GM12865 (cell line): ENCODE results near the gene PNMT.
"Not testable (repeated sequence)": the region's sequence is repeated elsewhere in the genome, so short reads cannot be mapped to it uniquely, and the experiment has no call there.

ENCODE experiments used
- DNase-seq: peaks from one replicate; pipeline ENCODE4 v3.0.0; 2010; ENCODE audit warnings: low read depth
- H3K4me3 ChIP-seq: 2 replicates; pipeline ENCODE4 v1.5.1; 2011; ENCODE audit warnings: mild to moderate bottlenecking, low read depth, low read length, control low read depth
- TF ChIP-seq, protein P1 (sequence below): IDR thresholded peaks from 2 replicates; pipeline ENCODE4 v1.5.1; 2011; ENCODE audit warnings: low read length, control low read depth, low read depth, inconsistent platforms; ENCODE audit not compliant: insufficient read depth; ENCODE audit errors: missing control alignments

The PNMT gene

GRCh38 chr17:39706383-39706782 lies 38.1 kb downstream of the PNMT start:
- DNase-seq: no peak
- TF ChIP-seq, protein P1, sequence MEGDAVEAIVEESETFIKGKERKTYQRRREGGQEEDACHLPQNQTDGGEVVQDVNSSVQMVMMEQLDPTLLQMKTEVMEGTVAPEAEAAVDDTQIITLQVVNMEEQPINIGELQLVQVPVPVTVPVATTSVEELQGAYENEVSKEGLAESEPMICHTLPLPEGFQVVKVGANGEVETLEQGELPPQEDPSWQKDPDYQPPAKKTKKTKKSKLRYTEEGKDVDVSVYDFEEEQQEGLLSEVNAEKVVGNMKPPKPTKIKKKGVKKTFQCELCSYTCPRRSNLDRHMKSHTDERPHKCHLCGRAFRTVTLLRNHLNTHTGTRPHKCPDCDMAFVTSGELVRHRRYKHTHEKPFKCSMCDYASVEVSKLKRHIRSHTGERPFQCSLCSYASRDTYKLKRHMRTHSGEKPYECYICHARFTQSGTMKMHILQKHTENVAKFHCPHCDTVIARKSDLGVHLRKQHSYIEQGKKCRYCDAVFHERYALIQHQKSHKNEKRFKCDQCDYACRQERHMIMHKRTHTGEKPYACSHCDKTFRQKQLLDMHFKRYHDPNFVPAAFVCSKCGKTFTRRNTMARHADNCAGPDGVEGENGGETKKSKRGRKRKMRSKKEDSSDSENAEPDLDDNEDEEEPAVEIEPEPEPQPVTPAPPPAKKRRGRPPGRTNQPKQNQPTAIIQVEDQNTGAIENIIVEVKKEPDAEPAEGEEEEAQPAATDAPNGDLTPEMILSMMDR: no peak

GRCh38 chr17:39706921-39707337 lies 38.7 kb downstream of the PNMT start:
- DNase-seq: no peak
- H3K4me3 ChIP-seq: no peak overlapping the region
- TF ChIP-seq, protein P1: no peak

More at GRCh38 chr17:39706383-39706782, 38.1 kb downstream of the PNMT start:
- no peak overlapping the region for H3K4me3 ChIP-seq

DNA sequence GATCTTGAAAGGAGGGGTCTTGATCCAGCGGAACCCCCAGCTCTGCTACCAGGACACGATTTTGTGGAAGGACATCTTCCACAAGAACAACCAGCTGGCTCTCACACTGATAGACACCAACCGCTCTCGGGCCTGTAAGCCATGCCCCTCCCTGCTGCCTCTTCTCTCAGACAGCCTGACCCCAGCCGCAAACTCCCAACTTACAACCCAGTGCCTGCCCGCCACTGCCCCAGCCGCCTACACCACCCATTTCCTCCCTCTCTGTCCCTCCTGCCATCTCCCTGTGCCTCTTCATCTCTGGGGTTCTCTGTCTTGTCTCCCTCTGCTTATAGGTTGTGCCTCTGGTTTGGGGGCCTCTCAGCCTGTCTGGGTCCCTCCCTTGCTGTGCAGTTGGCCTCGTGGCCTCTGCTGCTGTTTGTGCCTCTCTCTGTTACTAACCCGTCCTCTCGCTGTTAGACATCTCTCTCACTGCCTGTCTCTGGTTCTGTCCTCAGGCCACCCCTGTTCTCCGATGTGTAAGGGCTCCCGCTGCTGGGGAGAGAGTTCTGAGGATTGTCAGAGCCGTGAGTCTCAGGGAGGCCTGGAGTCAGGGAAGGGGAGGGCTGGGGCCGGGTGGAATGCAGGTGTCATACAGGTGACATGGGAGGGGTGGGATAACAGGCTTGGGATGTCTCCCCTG lies 41.2 kb downstream of the PNMT start:
- H3K4me3 ChIP-seq: no peak overlapping the region
- DNase-seq: no peak
- TF ChIP-seq, protein P1: no peak

- DNase-seq: no peak
- TF ChIP-seq, protein P1: no peak
- no peak overlapping the region for H3K4me3 ChIP-seq
Observed at GRCh38 chr17:39709998-39710964, 42.0 kb downstream of the PNMT start.

GRCh38 chr17:39711071-39711470 lies 42.8 kb downstream of the PNMT start:
- not testable (repeated sequence) for DNase-seq, H3K4me3 ChIP-seq

DNA sequence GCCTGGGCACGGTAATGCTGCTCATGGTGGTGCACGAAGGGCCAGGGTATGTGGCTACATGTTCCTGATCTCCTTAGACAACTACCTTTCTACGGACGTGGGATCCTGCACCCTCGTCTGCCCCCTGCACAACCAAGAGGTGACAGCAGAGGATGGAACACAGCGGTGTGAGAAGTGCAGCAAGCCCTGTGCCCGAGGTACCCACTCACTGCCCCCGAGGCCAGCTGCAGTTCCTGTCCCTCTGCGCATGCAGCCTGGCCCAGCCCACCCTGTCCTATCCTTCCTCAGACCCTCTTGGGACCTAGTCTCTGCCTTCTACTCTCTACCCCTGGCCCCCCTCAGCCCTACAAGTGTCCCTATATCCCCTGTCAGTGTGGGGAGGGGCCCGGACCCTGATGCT lies 43.6 kb downstream of the PNMT start:
- no peak for DNase-seq
- H3K4me3 ChIP-seq: no peak overlapping the region
- TF ChIP-seq, protein P1: no peak

DNA sequence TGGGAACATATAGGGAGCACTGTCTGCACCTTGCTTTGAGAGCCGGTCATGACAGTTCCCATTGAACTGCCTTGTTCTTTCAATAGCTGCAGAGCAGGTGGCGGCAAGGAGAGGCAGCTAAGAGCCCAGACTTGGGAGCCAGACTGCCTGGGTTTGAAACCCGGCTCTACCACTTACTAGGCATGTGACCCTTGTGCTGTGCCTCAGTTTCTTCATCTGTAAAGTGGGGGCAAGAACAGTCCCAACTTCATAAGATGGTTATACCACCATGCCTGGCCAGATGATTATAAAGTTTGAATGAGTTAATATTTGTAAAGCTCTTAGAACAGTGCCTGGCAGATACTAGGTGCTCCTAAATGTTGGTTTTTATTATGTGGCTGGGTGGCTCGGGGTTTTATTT lies 46.0 kb downstream of the PNMT start:
- no peak overlapping the region for H3K4me3 ChIP-seq
- TF ChIP-seq, protein P1: no peak

More for the DNA sequence above, 46.0 kb downstream of the PNMT start:
- DNase-seq: no peak
